ENCODE results near the gene PLEKHH2. TPM values are rescaled to one million over a fixed set of nuclear protein-coding genes. Genes with fewer than 3 reads are reported as not detected.
"Not testable (repeated sequence)": the region's sequence is repeated elsewhere in the genome, so short reads cannot be mapped to it uniquely, and the experiment has no call there.

PLEKHH2 gene
- under 1 TPM; 0.20 to 0.40 TPM for total RNA-seq

DNA sequence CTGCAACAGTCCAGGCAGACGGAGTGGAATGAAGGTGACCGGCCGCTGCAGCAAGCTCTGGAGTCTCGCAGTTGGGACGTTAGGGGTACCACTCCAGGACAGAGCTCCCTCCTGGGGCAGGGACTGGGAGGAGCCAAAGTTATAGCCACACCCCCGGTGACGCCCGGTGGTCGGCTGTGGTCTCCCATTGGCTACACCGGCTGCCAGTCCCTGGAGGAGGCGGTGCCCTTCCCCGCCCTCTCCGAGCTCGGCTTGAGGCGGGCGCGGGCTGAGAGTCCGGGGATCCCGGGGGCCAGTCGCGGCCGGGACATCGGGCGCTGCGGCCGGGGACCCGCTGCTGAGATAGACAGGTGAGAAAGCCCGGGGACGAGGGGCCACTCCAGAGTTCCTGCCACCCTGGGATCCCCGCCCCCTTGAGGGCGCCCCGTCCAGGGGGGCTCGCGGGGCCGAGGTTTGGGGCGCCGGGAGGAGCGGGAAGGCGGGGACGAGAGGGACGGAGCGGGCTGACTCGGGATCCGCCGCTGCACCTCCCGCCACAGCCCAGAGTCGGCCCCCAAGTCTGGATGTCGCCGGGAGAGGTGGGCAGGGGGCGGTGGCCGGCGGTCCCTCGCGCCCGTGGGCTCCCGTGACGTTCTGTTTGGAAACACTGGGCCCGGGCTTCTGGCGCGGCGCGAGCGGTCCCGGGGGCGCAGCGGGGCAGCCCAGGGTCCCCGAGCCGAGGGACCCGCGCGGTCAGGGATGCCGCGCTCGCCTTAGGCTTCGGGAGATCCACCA, at the start of gene PLEKHH2:
TSS of gene PLEKHH2 (plus strand) at position 231 of the 774 bp plus-strand sequence. CDS start 7,414 bp downstream, outside the sequence.
- H3K27me3 Mint-ChIP-seq, result peaks cover 45% of the 10 kb centered on the region
- H3K4me1 Mint-ChIP-seq, result peaks cover 16% of the 10 kb centered on the region
- ChIA-PET POLR2A (no interaction called here), CTCF (interaction anchor here (0.6 to 1.5 kb wide), 4 partner anchors 10 to 59 kb away, joined by 3 to 4 read pairs (median 4); no protein-coding TSS in a partner anchor)
- peak; percentile 83 for DNase-seq
- H3K27ac Mint-ChIP-seq, result peak within 1 kb of the TSS; percentile 66
- peaks cover 3% of the 10 kb centered on the region for H3K9me3 Mint-ChIP-seq
- peak within 1 kb of the TSS; percentile 82 for H3K4me3 Mint-ChIP-seq
- no peaks in the 10 kb centered on the region for H3K36me3 Mint-ChIP-seq (ENCODE audit: low read depth)

DNA sequence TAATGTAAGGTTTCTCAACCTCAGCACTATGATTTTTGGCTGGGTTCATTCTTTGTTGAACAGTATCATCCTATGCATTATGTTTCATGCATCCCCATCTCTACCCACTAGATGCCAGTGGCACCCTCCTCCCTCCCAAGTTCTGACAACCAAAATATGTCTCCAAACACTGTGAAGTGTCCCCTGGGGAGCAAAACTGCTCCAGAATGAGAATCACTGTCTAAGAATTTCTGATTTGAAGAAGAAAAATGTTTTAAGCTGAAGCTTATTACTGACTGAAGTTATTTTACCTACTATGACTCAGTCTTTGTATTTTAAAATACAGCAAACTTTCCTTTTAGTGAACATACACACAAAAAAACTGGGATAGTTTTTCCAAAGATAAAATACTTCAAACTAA, 44.6 kb upstream of the PLEKHH2 start:
- Mint-ChIP-seq H3K9me3 (no peaks in the 10 kb centered on the region), H3K27ac (no peak overlapping the region), H3K27me3 (no peaks in the 10 kb centered on the region), H3K36me3 (ENCODE audit: low read depth) (peaks cover 23% of the 10 kb centered on the region), H3K4me1 (peaks cover 31% of the 10 kb centered on the region), H3K4me3 (no peak overlapping the region)
- CTCF ChIA-PET, result interaction anchor here (1.0 to 1.7 kb wide), 3 partner anchors 12 to 15 kb away, joined by 3 to 6 read pairs (median 4); no protein-coding TSS in a partner anchor
- DNase-seq, result no peak
- POLR2A ChIA-PET, result no interaction called here

DNA sequence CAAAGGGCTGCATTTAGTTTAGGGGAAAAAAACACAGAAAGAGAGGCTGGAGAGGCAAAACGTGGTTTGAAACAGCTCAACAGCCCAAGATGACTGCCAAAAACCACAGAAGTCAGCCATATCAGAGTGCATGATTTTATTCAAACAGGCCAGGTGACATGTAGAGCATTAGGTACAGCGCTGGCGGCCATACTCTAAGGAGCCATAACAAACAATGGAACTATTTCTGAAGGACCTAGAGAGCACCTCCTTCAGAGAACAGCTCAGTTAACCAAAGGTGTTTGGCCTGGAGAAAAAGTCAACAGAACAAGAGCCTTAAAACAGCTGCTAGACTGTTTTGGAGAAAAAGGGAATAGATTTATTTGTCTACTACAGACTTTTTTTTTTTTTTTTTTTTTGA, 43.8 kb upstream of the PLEKHH2 start:
- Mint-ChIP-seq H3K27ac (no peak overlapping the region), H3K27me3 (no peaks in the 10 kb centered on the region), H3K4me1 (peaks cover 31% of the 10 kb centered on the region), H3K4me3 (no peak overlapping the region), H3K36me3 (ENCODE audit: low read depth) (peaks cover 19% of the 10 kb centered on the region), H3K9me3 (no peaks in the 10 kb centered on the region)
- ChIA-PET POLR2A (no interaction called here), CTCF (interaction anchor here (0.9 to 1.7 kb wide), 5 partner anchors 10 to 17 kb away, joined by 3 to 6 read pairs (median 4); no protein-coding TSS in a partner anchor)
- no peak for DNase-seq

DNA sequence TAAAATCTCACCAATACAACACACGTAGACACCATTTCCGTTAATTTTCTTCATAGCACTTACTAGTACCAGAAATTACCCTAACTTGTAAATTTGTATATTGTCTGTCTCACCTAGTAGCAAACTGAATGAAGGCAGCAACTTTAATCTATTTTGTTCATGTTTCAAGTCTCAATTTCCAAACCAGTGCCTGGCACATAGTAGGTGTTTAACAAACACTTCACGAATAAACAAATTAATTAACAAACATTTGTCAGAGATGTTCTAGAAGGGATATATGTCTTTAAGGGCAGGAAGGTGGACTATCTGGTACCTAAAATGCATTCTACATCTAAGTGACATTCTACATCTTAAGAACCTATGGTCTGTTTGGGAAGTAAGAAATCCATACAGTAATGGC, 42.2 kb upstream of the PLEKHH2 start:
- POLR2A ChIA-PET, result no interaction called here
- peak overlapping the region; percentile 98 for H3K27ac Mint-ChIP-seq
- peaks cover 4% of the 10 kb centered on the region for H3K27me3 Mint-ChIP-seq

DNA sequence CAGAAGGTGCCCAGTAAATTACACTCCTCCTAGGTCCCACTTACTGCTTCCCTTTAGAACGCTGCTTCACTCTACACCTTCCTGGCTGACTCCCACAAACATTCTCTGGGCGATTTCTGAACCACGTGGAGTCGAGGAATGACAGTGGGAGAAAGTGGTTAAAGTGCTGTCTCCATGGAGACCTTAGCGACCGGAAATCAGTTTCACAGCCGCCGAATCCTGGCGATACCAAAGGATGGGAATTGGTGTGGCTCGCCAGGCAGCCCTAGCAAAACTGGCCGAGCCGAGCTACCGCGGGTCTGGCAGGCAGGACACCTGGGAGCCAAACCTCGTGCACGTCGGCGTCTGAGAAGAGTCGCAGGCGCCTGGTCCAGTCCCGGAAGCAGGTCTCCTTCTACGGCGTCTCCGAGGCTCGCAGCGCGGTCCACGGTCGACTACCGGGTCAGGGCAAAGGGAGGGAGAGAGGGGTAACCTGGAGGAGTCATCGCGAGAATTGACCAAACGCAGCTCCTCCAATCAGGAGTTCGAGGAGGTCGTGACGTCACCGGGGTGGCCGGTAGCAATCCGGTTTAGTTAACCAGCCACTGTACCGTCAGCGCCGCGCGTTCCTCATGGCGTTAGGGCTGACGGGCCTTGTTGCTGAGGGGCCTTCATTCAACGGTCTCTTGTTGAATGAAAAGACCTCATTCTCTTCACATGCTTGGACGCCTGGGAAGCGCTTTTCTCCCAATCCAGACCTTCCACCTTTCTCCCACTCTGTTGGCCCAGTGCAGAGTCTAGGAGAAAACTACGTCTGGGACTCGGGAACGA, 41.3 kb upstream of the PLEKHH2 start, which contains the start of gene THADA:
TSS of gene THADA (minus strand) at position 436 of the 810 bp plus-strand sequence. CDS start 3,646 bp downstream, outside the sequence.
- DNase-seq, result peak; percentile 99
- H3K4me1 Mint-ChIP-seq, result peaks cover 31% of the 10 kb centered on the region
- H3K27me3 Mint-ChIP-seq, result peaks cover 6% of the 10 kb centered on the region
- CTCF ChIA-PET, result interaction anchor here (0.7 to 1.9 kb wide), 6 partner anchors 13 to 453 kb away, joined by 3 to 7 read pairs (median 4); no protein-coding TSS in a partner anchor
- H3K9me3 Mint-ChIP-seq, result no peaks in the 10 kb centered on the region
- peak within 1 kb of the TSS; percentile 92 for H3K4me3 Mint-ChIP-seq
- H3K27ac Mint-ChIP-seq, result peak within 1 kb of the TSS; percentile 98
- H3K36me3 Mint-ChIP-seq (ENCODE audit: low read depth), result peaks cover 9% of the 10 kb centered on the region
- POLR2A ChIA-PET, result interaction anchor here (0.7 kb wide), 1 partner anchor 244 kb away, joined by 3 read pairs; no protein-coding TSS in a partner anchor

More for the DNA sequence above, 42.2 kb upstream of the PLEKHH2 start:
- Mint-ChIP-seq H3K36me3 (ENCODE audit: low read depth) (peaks cover 15% of the 10 kb centered on the region), H3K4me1 (peaks cover 31% of the 10 kb centered on the region), H3K9me3 (no peaks in the 10 kb centered on the region), H3K4me3 (peak overlapping the region; percentile 92)
- CTCF ChIA-PET, result interaction anchor here (1.0 kb wide), 2 partner anchors 11 to 18 kb away, joined by 4 read pairs; no protein-coding TSS in a partner anchor
- no peak for DNase-seq

DNA sequence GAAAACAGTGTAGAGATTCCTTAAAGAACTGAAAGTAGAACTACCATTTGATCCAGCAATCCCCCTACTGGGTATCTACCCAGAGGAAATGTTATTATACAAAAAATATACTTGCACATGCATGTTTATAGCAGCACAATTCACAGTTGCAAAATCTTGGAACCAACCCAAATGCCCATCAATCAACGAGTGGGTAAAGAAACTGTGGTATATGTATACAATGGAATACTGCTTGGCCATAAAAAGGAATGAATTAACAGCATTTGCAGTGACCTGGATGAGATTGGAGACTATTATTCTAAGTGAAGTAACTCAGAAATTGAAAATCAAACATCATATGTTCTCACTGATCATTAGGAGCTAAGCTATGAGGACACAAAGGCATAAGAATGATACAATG, 36.5 kb upstream of the PLEKHH2 start:
- CTCF ChIA-PET; POLR2A ChIA-PET; H3K27ac Mint-ChIP-seq; H3K27me3 Mint-ChIP-seq; H3K4me3 Mint-ChIP-seq; H3K9me3 Mint-ChIP-seq; H3K36me3 Mint-ChIP-seq (ENCODE audit: low read depth); DNase-seq: not testable (repeated sequence)
- peaks cover 21% of the 10 kb centered on the region for H3K4me1 Mint-ChIP-seq

DNA sequence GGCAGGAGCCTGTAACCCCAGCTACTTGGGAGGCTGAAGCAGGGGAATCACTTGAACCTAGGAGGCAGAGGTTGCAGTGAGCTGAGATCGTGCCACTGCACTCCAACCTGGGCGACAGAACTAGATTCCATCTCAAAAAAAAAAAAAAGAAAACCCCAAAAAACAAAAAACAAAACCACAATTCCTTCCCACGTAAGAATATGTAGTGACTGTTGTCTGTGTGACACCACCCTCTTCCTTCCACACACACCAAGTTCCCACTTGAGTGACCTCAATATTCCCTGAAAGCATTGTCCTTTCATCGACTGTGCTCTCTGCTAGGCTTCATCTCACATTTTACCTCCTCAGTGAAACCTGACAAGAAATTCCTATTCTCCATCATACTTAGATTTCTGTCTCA, 32.4 kb upstream of the PLEKHH2 start:
- peaks cover 6% of the 10 kb centered on the region for H3K27me3 Mint-ChIP-seq
- no peak for DNase-seq
- CTCF ChIA-PET, result interaction anchor here (1.1 to 2.3 kb wide), 5 partner anchors 11 to 140 kb away, joined by 3 to 6 read pairs (median 3); no protein-coding TSS in a partner anchor
- peaks cover 8% of the 10 kb centered on the region for H3K4me1 Mint-ChIP-seq
- H3K27ac Mint-ChIP-seq, result no peak overlapping the region
- no peak overlapping the region for H3K4me3 Mint-ChIP-seq
- no peaks in the 10 kb centered on the region for H3K9me3 Mint-ChIP-seq
- POLR2A ChIA-PET, result no interaction called here
- H3K36me3 Mint-ChIP-seq (ENCODE audit: low read depth), result no peaks in the 10 kb centered on the region

DNA sequence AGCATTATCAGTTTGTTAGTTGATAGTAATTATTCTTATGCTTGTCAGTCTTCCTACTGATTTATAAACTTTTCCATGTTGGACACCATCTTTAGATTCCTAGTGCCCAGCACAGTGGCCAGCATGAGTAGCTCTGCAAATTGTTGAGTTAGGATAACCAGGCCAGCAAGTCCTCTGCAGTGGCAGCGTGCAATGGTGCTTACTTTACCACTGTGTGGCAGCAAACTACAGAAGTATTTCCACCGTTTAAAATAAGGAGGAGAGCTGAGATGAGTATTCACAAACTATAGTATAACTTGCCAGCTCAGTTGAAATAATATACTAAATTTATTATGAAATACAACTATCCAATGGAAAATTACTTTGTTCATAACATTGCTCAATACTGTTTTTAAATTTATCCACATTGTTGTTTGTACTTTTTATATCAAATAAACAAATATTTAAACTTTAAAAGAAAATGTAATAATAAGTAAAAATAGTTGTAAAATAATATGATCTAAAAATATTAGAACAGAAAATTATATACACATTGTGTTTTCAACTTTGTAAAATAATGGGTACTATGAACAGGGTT, 31.9 kb upstream of the PLEKHH2 start:
- peaks cover 2% of the 10 kb centered on the region for H3K27me3 Mint-ChIP-seq
- CTCF ChIA-PET, result interaction anchor here (1.0 to 2.3 kb wide), 7 partner anchors 11 to 140 kb away, joined by 3 to 8 read pairs (median 3); no protein-coding TSS in a partner anchor
- peak; percentile 46 for DNase-seq
- POLR2A ChIA-PET, result no interaction called here
- no peak overlapping the region for H3K4me3 Mint-ChIP-seq
- no peaks in the 10 kb centered on the region for H3K9me3 Mint-ChIP-seq
- H3K27ac Mint-ChIP-seq, result no peak overlapping the region
- H3K4me1 Mint-ChIP-seq, result peaks cover 8% of the 10 kb centered on the region
- H3K36me3 Mint-ChIP-seq (ENCODE audit: low read depth), result no peaks in the 10 kb centered on the region

DNA sequence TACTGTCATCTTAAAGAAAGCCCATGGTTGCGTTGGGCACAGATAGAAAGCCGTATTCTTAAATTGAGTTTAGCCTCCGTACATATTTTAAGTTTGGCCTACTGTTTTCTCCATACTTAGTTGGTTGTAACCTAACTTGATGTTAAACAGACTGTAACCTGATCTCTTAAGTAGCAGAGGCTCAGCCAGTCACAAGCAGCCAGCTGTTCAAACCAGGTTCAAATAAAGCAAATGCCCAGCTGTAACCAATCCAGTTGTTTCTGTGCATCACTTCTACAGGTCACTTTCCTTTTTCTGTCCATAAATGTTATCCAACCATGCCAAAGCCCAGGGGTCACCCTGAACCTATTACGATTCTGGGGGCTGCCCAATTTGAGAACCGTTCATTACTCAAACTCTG, 31.2 kb upstream of the PLEKHH2 start:
- CTCF ChIA-PET, result interaction anchor here (0.7 to 2.3 kb wide), 5 partner anchors 12 to 1291 kb away, joined by 3 to 8 read pairs (median 6); no protein-coding TSS in a partner anchor
- H3K36me3 Mint-ChIP-seq (ENCODE audit: low read depth), result no peaks in the 10 kb centered on the region
- POLR2A ChIA-PET, result no interaction called here

DNA sequence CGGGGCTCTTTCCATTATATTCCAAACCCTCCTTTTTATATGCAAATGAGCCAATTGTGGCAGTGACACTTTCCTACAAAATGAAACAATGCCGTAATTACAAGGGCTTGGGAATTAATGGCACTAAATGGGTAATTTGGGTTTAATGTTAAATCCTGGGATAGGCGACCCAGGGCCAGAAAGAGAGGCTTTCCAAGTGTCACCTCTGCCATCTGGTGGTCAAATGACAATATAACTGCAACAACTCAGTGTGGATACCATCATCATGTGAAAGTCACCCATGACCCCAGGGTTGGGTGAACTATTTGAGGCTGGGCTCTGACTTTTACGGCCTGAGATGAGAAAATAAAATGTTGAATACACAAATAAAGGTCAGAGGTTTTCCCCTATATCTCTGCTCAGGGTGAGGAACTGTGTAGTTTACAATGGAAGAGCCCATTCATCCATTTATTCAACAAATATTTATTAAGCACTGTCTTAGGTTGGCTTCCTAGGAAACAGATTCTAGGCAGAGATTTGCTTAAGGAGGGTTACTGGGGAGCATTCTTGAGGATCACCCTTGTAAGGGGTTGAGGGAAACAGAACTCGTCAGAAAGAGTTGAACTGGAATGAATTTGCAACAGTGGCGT, 27.7 kb upstream of the PLEKHH2 start:
- DNase-seq, result peak; percentile 55
- Mint-ChIP-seq H3K9me3 (no peaks in the 10 kb centered on the region), H3K4me1 (peaks cover 8% of the 10 kb centered on the region), H3K36me3 (ENCODE audit: low read depth) (no peaks in the 10 kb centered on the region), H3K27ac (no peak overlapping the region), H3K4me3 (no peak overlapping the region), H3K27me3 (peaks cover 5% of the 10 kb centered on the region)
- ChIA-PET CTCF (interaction anchor here (0.6 to 1.5 kb wide), 6 partner anchors 16 to 329 kb away, joined by 3 to 4 read pairs (median 3); no protein-coding TSS in a partner anchor), POLR2A (no interaction called here)

More for the DNA sequence above, 31.2 kb upstream of the PLEKHH2 start:
- no peak for DNase-seq
- Mint-ChIP-seq H3K9me3 (no peaks in the 10 kb centered on the region), H3K4me1 (peaks cover 8% of the 10 kb centered on the region), H3K4me3 (no peak overlapping the region), H3K27me3 (peaks cover 2% of the 10 kb centered on the region), H3K27ac (no peak overlapping the region)

DNA sequence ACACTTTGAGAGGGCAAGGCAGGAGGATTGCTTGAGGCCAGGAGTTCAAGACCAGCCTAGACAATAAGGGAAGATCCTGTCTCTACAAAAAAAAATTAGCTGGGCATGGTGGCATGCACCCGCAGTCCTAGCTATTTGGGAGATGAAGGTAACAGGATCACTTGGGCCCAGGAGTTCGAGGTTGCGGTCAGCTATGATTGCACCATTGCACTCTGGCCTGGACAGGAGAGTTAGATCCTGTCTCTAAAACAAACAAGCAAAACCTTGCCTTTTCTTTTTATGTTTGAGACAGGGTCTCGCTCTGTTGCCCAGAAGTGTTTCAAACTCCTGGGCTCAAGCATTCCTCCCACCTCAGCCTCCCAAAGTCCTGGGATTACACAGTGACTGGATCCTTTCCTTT, 26.7 kb upstream of the PLEKHH2 start:
- no peaks in the 10 kb centered on the region for H3K36me3 Mint-ChIP-seq (ENCODE audit: low read depth)

More for the DNA sequence above, 26.7 kb upstream of the PLEKHH2 start:
- no peak overlapping the region for H3K27ac Mint-ChIP-seq
- peaks cover 5% of the 10 kb centered on the region for H3K27me3 Mint-ChIP-seq
- no peaks in the 10 kb centered on the region for H3K9me3 Mint-ChIP-seq
- H3K4me1 Mint-ChIP-seq, result peaks cover 3% of the 10 kb centered on the region
- POLR2A ChIA-PET, result no interaction called here
- no peak overlapping the region for H3K4me3 Mint-ChIP-seq
- no peak for DNase-seq
- CTCF ChIA-PET, result interaction anchor here (0.6 to 1.5 kb wide), 4 partner anchors 17 to 251 kb away, joined by 3 to 4 read pairs (median 3); no protein-coding TSS in a partner anchor
